Fibroblast of lung (primary cell): Measurements from ENCODE around the gene MYRFL.

Experiments
- CTCF ChIP-seq, 2 donors: IDR thresholded peaks in 1 of 2; conservative IDR thresholded peaks in 1 of 2; 1 replicate in 1 of 2; 2 replicates in 1 of 2; pipeline ENCODE4 v1.5.1; 2011 to 2012; ENCODE audit warnings: low read length in 2 of 2, control low read depth in 1 of 2, inconsistent platforms in 1 of 2, low read depth in 1 of 2, mild to moderate bottlenecking in 1 of 2
- EZH2 ChIP-seq: IDR thresholded peaks from 2 replicates; pipeline ENCODE4 v1.5.1; 2012; ENCODE audit warnings: low read length, control low read depth, mild to moderate bottlenecking; ENCODE audit errors: missing control alignments

DNA sequence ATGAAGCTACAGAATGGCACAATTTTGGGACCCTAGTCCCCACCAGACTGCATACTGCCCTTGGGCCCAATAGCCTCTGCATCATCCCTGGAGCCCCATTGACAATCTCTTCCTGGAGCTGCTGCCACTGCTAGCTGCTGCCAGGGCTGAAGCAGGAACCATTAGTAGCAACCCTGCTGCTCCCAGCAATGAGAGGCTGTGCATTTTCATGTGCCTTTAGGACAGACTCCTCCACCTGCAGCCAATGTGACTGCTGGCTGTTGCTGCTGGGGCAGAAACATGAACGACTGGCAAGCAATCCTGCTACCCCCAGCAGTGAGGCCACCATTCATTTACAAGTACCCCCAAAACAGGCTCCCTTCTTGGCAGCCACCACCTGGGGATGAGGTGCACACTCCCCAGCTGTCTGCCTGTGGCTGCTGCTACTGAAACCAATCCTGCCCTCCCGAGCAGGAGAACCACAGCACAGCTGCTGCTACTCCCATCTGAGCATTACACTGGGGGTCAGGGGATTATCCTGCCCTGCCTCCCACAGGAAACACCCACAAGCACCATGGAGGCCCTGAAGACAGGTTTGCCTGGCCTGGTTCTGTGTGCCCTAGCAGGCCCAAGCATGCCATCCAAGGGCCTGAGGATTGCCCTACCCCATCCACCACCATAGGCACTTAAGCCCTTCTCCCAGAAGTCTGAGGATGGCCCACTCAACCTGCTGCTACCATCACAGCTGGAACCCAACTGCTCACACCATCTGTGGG is 181.0 kb downstream of the MYRFL start:
- no peak for TF ChIP-seq CTCF (conservative IDR thresholded peaks at IDR 0.05 in 1 of 2, IDR thresholded peaks at IDR 0.05 in 1 of 2; ENCODE audit: low read depth in 1 of 2, low read length in 2 of 2)
- no peak for TF ChIP-seq EZH2
